AG04449 (cell line): ENCODE results near the gene SUPT20HL1.
A peak's percentile ranks its signal among the peaks of the same experiment; 100 is the strongest.

Source experiments
- CTCF ChIA-PET: fragments of 350-600 bp; formaldehyde crosslinking; extraction: SDS; loops from one replicate; lab custom pipeline; 2021; ENCODE audit warnings: antibody characterized with exemption; lab: Yijun Ruan, JAX
- POLR2A ChIA-PET: fragments of 400-600, 350-600 bp; formaldehyde crosslinking; extraction: SDS; loops from one replicate; lab custom pipeline; 2020; ENCODE audit warnings: antibody characterized with exemption, inconsistent platforms; lab: Yijun Ruan, JAX
- DNase-seq: peaks from one replicate; pipeline ENCODE4 v3.0.0-alpha.2; 2010; ENCODE audit warnings: low read depth, low spot score
- H3K4me3 ChIP-seq: 2 replicates; pipeline ENCODE4 v1.5.1; 2011; ENCODE audit warnings: low read depth, mild to moderate bottlenecking, control low read depth, low read length
- TF ChIP-seq, protein P1 (sequence below): IDR thresholded peaks from one replicate; pipeline ENCODE4 v1.5.1; 2011; ENCODE audit warnings: mild to moderate bottlenecking, moderate library complexity, low read length, control low read depth, inconsistent platforms; ENCODE audit not compliant: insufficient read depth; ENCODE audit errors: missing control alignments

The SUPT20HL1 gene

DNA sequence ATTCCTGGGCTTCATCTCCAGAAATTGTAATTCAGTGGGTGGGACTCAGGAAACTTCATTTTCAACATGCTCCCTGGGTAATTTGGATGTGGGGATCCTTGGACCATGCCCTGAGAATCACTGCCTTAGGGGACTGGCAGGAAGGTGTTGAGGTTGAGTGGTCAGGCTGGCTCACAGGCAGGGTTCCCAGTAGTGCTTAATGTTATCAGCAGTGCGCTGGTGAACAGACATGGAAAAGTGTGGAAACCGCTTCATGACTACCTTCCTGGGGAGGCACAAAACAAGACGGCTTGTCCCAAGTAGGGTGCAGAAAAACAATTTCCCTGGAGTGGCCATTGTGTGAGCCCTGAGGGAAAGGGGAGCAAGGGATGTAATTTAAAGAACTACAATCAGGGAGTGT, 31.4 kb downstream of the SUPT20HL1 start:
- ChIA-PET POLR2A (no interaction called here), CTCF (interaction anchor here (0.7 to 1.6 kb wide), 2 partner anchors 18 to 108 kb away, joined by 3 to 5 read pairs; no protein-coding TSS in a partner anchor)

DNA sequence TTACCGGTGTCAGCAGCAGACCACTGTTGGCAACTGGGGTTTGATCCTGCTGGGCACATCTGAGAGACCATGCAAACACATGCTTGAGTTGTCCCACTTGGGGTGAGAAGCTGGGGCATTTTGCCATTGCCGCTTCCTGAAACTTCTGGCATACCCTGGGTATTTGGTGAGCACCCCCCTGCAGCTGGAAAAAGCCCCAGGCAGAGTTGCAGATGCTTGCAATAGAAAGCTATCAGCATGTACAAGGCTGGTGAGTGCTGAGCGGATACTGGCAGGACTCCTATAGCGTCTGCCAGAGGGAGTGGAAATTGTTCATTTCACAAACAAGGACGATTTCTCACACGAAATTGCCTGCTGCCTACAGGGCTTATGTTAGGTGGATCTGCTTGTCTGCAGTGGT, 32.3 kb downstream of the SUPT20HL1 start:
- no peak for DNase-seq
- ChIA-PET POLR2A (no interaction called here), CTCF (interaction anchor here (0.7 to 2.3 kb wide), 3 partner anchors 18 to 106 kb away, joined by 3 to 12 read pairs (median 7); no protein-coding TSS in a partner anchor)
- TF ChIP-seq, protein P1, sequence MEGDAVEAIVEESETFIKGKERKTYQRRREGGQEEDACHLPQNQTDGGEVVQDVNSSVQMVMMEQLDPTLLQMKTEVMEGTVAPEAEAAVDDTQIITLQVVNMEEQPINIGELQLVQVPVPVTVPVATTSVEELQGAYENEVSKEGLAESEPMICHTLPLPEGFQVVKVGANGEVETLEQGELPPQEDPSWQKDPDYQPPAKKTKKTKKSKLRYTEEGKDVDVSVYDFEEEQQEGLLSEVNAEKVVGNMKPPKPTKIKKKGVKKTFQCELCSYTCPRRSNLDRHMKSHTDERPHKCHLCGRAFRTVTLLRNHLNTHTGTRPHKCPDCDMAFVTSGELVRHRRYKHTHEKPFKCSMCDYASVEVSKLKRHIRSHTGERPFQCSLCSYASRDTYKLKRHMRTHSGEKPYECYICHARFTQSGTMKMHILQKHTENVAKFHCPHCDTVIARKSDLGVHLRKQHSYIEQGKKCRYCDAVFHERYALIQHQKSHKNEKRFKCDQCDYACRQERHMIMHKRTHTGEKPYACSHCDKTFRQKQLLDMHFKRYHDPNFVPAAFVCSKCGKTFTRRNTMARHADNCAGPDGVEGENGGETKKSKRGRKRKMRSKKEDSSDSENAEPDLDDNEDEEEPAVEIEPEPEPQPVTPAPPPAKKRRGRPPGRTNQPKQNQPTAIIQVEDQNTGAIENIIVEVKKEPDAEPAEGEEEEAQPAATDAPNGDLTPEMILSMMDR = no peak
- no peak overlapping the region for H3K4me3 ChIP-seq

More for the DNA sequence above, 31.4 kb downstream of the SUPT20HL1 start:
- DNase-seq = no peak
- TF ChIP-seq, protein P1 = no peak
- H3K4me3 ChIP-seq = no peak overlapping the region

DNA sequence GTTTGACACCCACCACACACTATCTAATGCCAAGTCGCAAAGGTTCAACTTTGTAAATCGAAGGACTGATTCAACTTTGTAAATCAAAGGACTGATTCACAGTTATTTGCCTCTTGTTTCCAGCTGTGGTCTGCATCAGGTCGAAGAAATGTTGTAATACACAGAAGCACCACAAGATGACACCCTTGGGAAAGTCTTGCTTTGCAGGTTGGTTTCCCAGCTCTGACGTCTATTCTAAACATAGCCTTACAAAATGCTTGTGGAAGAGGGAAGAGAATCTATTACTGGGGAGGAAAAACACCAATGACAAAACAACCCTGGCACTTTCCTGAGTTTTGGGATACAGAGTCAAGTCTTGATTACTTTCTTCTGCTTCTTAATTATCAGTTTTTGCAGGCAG, 35.3 kb downstream of the SUPT20HL1 start:
- DNase-seq = peak; percentile 26
- CTCF ChIA-PET = interaction anchor here (0.8 to 3.6 kb wide), 19 partner anchors 9 to 749 kb away, joined by 3 to 77 read pairs (median 3); no protein-coding TSS in a partner anchor
- POLR2A ChIA-PET = no interaction called here
- TF ChIP-seq, protein P1 = peak; percentile 55
- no peak overlapping the region for H3K4me3 ChIP-seq

DNA sequence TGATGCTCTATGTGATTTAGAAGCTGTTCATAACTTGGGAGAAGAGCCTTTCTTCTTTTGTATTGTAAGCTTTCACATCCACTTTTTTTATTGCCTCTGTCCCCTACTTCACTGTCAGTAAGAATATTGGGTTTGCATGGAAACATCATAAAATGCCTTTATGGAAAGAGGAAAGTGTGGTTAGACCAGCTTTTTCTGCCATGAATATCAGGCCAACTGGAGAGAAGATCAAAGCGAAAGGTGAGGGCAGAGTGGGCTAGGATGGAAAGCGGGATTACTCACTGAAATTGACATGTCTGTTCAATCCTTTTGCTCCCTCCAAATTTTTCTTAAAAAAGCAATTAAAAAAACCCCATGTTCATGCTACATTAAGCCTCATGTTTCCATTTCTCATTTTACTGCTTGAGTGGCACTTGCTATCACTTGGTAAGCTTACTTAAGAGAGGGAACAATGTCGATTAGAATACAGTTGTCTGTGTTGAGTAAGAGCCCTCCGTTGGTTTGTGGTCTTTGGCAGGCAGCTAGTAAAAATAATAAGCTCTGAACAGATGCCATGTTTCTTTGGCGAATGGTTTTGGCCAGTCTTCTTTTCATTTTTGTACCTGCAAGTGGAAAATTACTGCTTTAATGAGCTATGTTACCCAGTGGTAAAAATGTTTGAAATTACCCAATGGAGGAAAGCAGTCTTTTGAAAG, 35.9 kb downstream of the SUPT20HL1 start:
- ChIA-PET CTCF (interaction anchor here (0.8 to 3.6 kb wide), 20 partner anchors 8 to 749 kb away, joined by 3 to 77 read pairs (median 3); no protein-coding TSS in a partner anchor), POLR2A (no interaction called here)
- DNase-seq = peak; percentile 23
- TF ChIP-seq, protein P1 = no peak
- no peak overlapping the region for H3K4me3 ChIP-seq

DNA sequence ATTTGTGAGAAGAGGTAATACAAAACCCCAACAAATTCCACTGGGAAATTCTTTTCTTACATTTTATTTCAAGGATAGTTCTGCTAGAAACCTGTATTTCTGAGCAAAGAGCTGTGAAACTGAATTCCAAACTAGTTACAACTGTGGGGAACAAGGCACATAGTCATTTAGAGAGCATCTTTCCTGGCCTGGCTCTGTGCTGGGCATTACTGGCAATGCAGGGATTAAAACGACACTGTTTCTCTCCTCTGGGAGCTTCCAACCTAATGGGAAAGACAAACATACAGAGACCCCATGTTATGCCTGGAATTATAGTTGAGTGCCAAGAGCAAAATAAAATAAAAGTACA, 36.5 kb downstream of the SUPT20HL1 start:
- peak; percentile 12 for DNase-seq
- ChIA-PET CTCF (interaction anchor here (1.0 to 3.6 kb wide), 10 partner anchors 9 to 296 kb away, joined by 3 to 77 read pairs (median 3); no protein-coding TSS in a partner anchor), POLR2A (no interaction called here)
- TF ChIP-seq, protein P1 = no peak
- no peak overlapping the region for H3K4me3 ChIP-seq

DNA sequence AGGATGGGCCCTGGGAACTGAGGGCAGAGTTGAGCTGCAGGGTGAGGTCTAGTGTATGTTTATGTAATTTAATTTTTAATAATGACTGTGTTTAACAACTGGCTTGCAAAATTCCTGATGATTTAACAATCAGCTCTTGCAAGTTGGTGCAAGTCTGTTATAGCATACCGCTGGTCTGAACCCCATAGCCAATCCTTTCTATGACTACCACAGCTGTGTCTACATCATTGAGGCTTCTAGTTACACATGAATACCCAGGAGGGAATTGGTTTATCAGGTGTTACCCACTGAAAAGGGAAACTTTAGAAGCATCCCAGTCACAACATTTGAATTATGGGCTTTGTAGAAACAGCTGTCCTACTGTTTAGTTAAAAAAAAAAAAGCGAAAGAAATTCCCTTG, 38.3 kb downstream of the SUPT20HL1 start:
- TF ChIP-seq, protein P1 = no peak
- no peak for DNase-seq
- CTCF ChIA-PET = interaction anchor here (1.6 kb wide), 1 partner anchor 162 kb away, joined by 4 read pairs; no protein-coding TSS in a partner anchor
- POLR2A ChIA-PET = no interaction called here
- H3K4me3 ChIP-seq = no peak overlapping the region
